ENCODE measurements around the gene ANHX.

The ANHX gene

DNA sequence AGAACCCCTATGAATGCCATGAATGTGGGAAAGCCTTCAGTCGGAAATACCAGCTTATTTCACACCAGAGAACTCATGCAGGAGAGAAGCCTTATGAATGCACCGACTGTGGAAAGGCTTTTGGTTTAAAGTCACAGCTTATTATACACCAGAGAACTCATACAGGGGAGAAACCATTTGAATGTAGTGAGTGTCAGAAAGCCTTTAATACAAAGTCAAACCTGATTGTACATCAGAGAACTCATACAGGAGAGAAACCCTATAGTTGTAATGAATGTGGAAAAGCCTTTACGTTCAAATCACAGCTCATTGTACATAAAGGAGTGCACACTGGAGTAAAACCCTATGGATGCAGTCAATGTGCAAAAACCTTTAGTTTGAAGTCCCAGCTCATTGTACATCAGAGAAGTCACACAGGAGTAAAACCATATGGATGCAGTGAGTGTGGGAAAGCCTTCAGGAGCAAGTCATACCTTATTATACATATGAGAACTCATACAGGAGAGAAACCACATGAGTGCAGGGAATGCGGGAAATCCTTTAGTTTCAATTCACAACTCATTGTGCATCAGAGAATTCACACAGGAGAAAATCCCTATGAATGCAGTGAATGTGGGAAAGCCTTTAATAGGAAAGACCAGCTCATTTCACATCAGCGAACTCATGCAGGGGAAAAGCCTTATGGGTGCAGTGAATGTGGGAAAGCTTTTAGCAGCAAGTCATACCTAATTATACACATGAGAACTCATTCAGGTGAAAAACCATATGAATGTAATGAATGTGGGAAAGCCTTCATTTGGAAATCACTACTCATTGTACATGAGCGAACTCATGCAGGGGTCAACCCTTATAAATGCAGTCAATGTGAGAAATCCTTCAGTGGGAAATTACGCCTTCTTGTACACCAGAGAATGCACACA lies 32.1 kb downstream of the ANHX start:
- H3K27ac ChIP-seq, result no peak overlapping the region
- H3K9me3 ChIP-seq, result peaks cover 51 to 95% (median 88%) of the 10 kb centered on the region in 3 donors
- intact Hi-C loops (cut with DNase I; ENCODE audit: low total_unique reads), result no loop called here
- DNase-seq, result no peak
- H3K4me1 ChIP-seq, result no peaks in the 10 kb centered on the region
- H3K36me3 ChIP-seq, result peaks cover 51 to 77% (median 72%) of the 10 kb centered on the region in 3 donors
- no peaks in the 10 kb centered on the region for H3K27me3 ChIP-seq
- TF ChIP-seq, protein P1, sequence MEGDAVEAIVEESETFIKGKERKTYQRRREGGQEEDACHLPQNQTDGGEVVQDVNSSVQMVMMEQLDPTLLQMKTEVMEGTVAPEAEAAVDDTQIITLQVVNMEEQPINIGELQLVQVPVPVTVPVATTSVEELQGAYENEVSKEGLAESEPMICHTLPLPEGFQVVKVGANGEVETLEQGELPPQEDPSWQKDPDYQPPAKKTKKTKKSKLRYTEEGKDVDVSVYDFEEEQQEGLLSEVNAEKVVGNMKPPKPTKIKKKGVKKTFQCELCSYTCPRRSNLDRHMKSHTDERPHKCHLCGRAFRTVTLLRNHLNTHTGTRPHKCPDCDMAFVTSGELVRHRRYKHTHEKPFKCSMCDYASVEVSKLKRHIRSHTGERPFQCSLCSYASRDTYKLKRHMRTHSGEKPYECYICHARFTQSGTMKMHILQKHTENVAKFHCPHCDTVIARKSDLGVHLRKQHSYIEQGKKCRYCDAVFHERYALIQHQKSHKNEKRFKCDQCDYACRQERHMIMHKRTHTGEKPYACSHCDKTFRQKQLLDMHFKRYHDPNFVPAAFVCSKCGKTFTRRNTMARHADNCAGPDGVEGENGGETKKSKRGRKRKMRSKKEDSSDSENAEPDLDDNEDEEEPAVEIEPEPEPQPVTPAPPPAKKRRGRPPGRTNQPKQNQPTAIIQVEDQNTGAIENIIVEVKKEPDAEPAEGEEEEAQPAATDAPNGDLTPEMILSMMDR (IDR thresholded peaks at IDR 0.05), result no peak
- no peak overlapping the region for H3K4me3 ChIP-seq

DNA sequence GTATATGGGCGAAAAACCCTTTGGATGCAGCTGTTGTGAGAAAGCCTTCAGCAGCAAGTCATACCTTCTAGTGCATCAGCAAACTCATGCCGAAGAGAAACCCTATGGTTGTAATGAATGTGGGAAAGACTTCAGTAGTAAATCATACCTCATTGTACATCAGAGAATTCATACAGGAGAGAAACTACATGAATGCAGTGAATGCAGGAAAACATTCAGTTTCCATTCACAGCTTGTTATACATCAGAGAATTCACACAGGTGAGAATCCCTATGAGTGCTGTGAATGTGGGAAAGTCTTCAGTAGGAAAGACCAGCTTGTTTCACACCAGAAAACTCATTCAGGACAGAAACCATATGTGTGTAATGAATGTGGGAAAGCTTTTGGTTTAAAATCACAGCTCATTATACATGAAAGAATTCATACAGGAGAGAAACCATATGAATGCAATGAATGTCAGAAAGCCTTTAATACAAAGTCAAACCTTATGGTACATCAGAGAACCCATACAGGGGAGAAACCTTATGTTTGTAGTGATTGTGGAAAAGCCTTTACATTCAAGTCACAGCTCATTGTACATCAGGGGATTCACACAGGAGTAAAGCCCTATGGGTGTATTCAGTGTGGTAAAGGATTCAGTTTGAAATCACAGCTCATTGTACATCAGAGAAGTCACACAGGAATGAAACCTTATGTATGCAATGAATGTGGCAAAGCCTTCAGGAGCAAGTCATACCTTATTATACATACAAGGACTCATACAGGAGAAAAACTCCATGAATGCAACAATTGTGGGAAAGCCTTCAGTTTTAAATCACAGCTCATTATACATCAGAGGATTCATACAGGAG lies 33.0 kb downstream of the ANHX start:
- intact Hi-C loops (cut with DNase I; ENCODE audit: low total_unique reads), result no loop called here
- Histone ChIP-seq H3K36me3 (peaks cover 51 to 72% (median 69%) of the 10 kb centered on the region in 3 donors), H3K9me3 (peaks cover 43 to 90% (median 79%) of the 10 kb centered on the region in 3 donors), H3K27ac (no peak overlapping the region), H3K27me3 (no peaks in the 10 kb centered on the region), H3K4me3 (no peak overlapping the region), H3K4me1 (no peaks in the 10 kb centered on the region)
- TF ChIP-seq, protein P1 (IDR thresholded peaks at IDR 0.05), result no peak
- no peak for DNase-seq

DNA sequence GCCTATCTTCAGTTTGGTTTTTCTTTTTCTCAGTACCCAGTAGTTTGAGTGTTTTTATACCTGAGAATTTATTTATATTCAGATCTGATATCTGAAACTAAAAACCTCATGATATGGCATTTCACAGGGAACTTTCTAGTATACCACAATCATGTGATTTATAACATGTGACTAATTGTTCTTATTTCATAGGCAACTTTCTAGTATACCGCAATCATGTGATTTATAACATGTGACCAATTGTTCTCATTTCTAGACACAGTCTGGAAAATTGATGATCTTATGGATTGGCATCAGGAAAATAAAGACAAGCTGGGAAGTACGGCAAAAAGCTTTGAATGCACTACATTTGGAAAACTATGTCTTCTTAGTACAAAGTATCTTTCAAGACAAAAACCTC lies 33.8 kb downstream of the ANHX start:
- Histone ChIP-seq H3K36me3 (peaks cover 52 to 74% (median 73%) of the 10 kb centered on the region in 3 donors), H3K27ac (no peak overlapping the region), H3K4me3 (no peak overlapping the region), H3K27me3 (no peaks in the 10 kb centered on the region), H3K9me3 (peaks cover 41 to 83% (median 71%) of the 10 kb centered on the region in 3 donors), H3K4me1 (no peaks in the 10 kb centered on the region)
- intact Hi-C loops (cut with DNase I; ENCODE audit: low total_unique reads), result no loop called here
- TF ChIP-seq, protein P1 (IDR thresholded peaks at IDR 0.05), result no peak
- no peak for DNase-seq

DNA sequence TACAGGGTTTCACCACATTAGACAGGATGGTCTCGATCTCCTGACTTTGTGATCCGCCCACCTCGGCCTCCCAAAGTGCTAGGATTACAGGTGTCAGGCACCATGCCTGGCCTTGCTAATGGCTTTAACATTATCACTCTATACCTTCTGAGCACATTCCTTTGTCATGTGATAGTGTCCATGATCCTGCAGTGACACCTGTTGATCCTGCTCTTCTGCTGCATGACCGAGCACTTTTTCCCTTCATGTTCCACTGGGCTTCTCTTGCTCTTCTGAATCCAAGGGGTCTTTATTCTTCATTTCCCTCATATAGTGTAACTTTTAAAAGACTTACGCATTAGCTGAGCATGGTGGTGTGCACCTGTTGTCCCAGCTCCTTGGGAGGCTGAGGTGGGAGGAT lies 42.8 kb downstream of the ANHX start:
- no peak overlapping the region for H3K27ac ChIP-seq
- no peaks in the 10 kb centered on the region for H3K27me3 ChIP-seq
- TF ChIP-seq, protein P1 (IDR thresholded peaks at IDR 0.05), result no peak
- H3K36me3 ChIP-seq, result peaks cover 92 to 96% (median 92%) of the 10 kb centered on the region in 3 donors
- H3K9me3 ChIP-seq, result peaks cover 5 to 92% (median 87%) of the 10 kb centered on the region in 3 donors
- intact Hi-C loops (cut with DNase I; ENCODE audit: low total_unique reads), result no loop called here
- DNase-seq, result no peak
- H3K4me1 ChIP-seq, result no peaks in the 10 kb centered on the region
- H3K4me3 ChIP-seq, result no peak overlapping the region

DNA sequence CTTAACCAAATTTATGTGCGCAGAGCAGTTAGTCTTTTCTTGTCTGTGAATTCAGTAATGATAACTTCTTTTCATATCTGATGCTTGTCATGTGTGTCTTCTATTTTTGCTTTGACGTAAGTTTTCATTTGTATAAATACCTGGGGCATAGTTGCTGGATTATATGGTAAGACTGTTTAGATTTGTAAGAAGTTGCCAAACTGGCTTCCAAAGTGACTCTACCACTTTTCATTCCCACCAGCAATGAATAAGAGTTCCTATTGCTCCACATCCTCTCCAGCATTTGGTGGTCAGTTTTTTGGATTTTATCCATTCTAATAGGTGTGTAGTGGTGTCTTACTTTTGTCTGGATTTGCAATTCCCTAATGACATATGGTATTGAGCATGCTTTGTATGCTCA lies 45.5 kb downstream of the ANHX start:
- TF ChIP-seq, protein P1 (IDR thresholded peaks at IDR 0.05), result no peak
- Histone ChIP-seq H3K36me3 (peaks cover 97 to 100% (median 100%) of the 10 kb centered on the region in 3 donors), H3K9me3 (peaks cover 5 to 99% (median 95%) of the 10 kb centered on the region in 3 donors), H3K27me3 (no peaks in the 10 kb centered on the region), H3K27ac (no peak overlapping the region), H3K4me1 (no peaks in the 10 kb centered on the region), H3K4me3 (no peak overlapping the region)
- DNase-seq, result no peak
- intact Hi-C loops (cut with DNase I; ENCODE audit: low total_unique reads), result no loop called here
